HG02623 (cell line): ENCODE measurements around the gene ENO1.

Source experiments
- ATAC-seq: cut with Tn5 transposase; IDR thresholded peaks from one replicate; pipeline ENCODE4 v1.9.1; 2021; ENCODE audit warnings: moderate library complexity; ENCODE audit not compliant: unreplicated experiment

Gene ENO1

DNA sequence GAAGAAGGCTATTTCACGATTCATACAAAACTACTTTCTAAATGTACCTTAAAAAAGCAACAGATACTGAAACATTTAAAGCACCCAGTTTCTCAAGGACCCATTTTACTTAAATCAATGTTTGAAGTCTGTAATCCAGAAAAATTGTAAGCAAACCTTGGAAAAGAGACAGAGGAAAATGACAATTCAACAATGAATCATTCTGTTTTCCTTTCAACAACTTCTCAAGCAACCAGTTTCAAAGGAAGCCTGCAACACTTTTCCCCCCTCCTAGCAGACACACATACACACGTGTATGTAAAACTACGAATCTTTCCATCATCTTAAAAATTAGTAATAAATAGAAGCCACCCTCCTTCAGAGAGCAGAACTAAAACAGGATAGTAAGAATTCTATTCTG is 62.2 kb downstream of the ENO1 start:
- ATAC-seq, result no peak

DNA sequence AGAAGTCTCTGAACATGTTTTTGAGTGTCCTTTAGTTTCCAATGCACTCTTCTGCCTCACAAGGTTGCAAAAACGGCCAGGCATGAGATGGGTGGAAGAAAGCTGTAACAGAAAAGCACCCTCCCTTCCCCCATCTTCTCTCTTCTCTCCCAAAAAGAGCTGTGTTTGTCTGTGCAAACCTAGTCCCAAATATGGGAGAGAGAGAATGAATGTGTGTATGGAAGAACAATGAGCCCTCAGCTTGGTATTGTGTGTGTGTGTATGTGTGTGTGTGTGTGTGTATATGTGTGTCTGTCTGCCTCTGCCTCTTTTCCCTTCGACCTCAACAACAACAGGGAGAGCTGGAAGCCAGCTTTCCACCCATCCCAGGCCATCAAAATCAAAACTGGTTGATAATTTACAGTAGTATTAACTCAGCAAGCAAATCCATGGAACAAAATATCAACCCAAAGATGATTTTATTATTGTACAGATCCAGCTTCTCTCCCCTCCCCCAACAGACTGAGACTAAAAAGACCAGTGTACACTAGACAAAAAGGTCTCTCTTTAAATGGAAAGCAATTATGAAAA is 62.8 kb downstream of the ENO1 start:
- no peak for ATAC-seq

DNA sequence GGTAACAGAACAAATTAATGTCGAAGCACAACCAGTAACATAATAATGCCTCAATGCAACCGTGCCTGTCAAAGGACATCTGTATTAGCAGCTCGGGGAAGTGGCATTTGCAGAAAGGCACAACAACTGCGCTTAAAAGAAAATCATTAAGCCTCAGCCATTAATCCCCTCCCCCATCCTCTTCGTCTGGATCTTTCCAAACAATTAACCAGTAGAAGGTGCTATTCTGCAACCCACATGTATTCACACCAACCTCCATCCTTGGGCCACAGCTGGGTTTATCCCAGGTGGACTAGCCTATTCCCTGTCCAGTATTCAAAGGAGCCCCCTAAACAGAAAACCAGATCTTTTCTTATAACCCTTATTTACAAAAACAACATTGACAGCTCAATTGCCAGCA is 63.6 kb downstream of the ENO1 start:
- ATAC-seq, result no peak

- ATAC-seq, result no peak
Observed at GRCh38 chr1:8813991-8814390, 64.5 kb downstream of the ENO1 start.

DNA sequence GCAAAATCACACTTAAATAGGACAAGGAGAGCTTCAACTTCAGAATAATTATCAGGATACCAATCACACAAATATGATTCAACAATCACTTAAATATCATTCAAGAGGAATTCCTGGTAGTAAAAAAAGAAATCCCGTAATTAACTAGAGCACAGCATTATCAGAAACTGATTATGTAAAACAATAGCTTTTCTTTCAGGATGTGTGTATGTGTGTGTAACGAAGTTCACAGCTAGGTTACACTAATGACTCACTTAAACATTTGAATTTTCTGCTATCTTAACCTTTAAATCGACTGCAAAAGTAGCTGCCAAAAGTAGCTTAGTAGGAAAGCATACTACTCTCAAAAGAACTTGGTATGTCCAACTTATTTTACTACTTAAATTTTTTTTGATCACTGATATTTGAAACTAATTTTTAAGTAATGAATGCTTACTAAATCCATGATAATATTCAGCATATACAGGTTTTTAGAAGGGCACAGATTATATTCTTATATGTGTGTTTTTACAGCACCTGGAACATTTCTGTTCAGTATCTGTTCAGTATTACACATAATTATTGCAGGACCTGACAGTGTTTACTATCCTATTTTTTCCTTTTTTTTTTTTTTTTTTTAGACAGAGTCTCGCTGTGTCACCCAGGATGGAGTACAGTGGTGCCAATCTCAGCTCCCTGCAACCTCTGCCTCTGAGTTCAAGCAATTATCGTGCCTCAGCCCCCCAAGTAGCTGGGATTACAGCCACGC is 65.3 kb downstream of the ENO1 start:
- ATAC-seq, result no peak

DNA sequence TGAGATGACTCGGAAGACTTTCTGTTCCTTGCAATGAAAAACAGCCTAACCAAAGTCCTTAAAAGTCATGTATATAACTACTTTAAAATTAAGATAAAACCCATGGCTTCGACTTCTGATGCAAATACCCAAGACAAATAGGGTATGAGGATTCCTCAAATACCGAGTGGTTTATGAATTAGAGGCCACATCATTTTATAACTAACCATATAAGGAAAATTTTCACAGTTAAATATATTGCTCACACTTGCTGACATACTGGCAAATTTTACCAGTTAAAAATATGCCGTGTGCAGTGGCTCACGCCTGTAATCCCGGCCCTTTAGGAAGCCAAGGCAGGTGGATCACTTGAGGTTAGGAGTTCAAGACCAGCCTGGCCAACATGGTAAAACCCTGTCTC is 66.4 kb downstream of the ENO1 start:
- no peak for ATAC-seq
